MM.1S (cell line): Measurements from ENCODE around the gene GNG12.

Experiments
- EZH2phosphoT487 ChIP-seq: fragments of 300-600 bp; sonication (generic); IDR thresholded peaks from 2 replicates; pipeline ENCODE4 v1.6.1; 2018; ENCODE audit warnings: antibody characterized with exemption, low read length
- TF ChIP-seq, protein P1 (sequence below): fragments of 300-600 bp; sonication (generic); IDR thresholded peaks from 2 replicates; pipeline ENCODE4 v1.5.1; 2016; ENCODE audit warnings: antibody characterized with exemption, low read length, mixed read lengths

- TF ChIP-seq, protein P1, sequence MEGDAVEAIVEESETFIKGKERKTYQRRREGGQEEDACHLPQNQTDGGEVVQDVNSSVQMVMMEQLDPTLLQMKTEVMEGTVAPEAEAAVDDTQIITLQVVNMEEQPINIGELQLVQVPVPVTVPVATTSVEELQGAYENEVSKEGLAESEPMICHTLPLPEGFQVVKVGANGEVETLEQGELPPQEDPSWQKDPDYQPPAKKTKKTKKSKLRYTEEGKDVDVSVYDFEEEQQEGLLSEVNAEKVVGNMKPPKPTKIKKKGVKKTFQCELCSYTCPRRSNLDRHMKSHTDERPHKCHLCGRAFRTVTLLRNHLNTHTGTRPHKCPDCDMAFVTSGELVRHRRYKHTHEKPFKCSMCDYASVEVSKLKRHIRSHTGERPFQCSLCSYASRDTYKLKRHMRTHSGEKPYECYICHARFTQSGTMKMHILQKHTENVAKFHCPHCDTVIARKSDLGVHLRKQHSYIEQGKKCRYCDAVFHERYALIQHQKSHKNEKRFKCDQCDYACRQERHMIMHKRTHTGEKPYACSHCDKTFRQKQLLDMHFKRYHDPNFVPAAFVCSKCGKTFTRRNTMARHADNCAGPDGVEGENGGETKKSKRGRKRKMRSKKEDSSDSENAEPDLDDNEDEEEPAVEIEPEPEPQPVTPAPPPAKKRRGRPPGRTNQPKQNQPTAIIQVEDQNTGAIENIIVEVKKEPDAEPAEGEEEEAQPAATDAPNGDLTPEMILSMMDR = no peak
- TF ChIP-seq EZH2phosphoT487 = no peak
These were observed 137.3 kb downstream of the GNG12 start for GRCh38 chr1:67695963-67696362.
